GM12892 (cell line): ENCODE measurements around the gene TMPRSS9.

Experiments used
- POLR2A ChIP-seq: IDR thresholded peaks from 2 replicates; pipeline ENCODE4 v1.6.1; 2011; ENCODE audit warnings: low read depth, low read length, control low read depth
- POLR2AphosphoS5 ChIP-seq: IDR thresholded peaks from 2 replicates; pipeline ENCODE4 v1.6.1; 2011; ENCODE audit warnings: low read depth, low read length, control low read depth

GRCh38 chr19:2363419-2363818, 3.4 kb downstream of the TMPRSS9 start:
- no peak for TF ChIP-seq POLR2A
- no peak for TF ChIP-seq POLR2AphosphoS5
